ENCODE measurements around the gene ABCA9.
"Not testable (repeated sequence)": the region's sequence is repeated elsewhere in the genome, so short reads cannot be mapped to it uniquely, and the experiment has no call there.

ABCA9 gene

DNA sequence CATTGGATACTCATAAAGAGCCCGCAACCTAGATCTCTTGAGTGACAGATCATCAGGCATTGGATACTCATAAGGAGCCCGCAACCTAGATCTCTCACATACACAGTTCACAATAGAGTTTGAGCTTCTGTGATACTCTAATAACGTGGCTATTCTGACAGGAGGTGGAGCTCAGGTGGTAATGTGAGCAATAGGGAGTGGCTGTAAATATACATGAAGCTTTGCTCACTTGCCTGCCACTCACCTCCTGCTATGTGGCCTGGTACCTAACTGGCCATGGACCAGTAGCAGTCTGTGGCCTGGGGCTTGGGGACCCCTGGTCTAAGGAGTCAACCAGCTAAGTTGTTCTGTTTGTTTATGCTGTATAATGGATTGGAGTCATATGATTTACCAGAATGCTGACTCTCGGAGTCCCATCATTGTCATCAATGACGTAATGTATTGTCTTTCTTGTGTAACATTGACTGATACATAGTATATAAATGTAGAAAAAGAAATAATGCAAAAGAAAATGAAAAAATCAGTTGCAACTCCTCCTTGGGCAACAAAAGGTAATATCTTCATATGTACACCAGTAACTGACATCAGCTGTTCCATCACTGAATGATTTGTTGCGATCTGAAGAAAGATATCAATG is 17.5 kb downstream of the ABCA9 start:
- DNase-seq (ENCODE audit: low read depth, low spot score), result no peak

DNA sequence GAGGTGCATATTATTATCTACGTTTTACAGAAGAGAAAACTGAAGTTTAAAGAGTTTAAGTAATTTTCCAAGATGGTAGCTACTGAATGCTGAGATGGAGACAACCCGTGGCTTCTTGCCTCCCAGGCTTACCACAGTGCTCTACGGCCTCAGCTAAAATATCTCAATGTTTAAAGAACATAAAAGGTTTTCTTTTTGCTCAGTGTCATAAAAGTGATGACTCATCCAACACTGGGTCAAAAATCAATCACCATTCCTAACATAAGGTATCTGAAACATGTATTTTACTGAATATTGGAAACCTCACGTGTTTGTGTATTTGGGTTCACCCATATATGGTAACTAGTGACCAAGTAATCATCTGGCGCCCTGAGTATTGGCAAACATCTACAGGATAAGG is 18.4 kb downstream of the ABCA9 start:
- no peak for DNase-seq (ENCODE audit: low read depth, low spot score)

DNA sequence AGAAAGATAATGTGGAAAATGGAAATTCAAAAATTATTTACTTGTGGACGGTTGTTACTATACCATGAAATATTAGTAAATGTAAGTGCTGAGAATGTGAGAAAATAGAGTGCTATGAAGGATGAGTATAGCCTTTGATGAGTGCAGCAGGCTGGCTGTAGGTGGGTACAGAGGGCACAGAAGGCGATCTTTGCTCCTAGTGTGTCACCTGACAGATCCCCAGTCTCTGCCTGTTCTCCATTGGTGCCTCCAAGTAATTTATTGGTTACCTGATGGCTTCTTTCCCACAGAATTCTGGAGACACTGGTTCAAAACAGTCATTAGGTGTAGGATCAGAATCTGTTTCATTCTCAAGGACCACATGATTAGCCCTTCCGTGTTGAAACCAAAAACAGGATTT is 28.9 kb downstream of the ABCA9 start:
- no peak for DNase-seq (ENCODE audit: low read depth, low spot score)

DNA sequence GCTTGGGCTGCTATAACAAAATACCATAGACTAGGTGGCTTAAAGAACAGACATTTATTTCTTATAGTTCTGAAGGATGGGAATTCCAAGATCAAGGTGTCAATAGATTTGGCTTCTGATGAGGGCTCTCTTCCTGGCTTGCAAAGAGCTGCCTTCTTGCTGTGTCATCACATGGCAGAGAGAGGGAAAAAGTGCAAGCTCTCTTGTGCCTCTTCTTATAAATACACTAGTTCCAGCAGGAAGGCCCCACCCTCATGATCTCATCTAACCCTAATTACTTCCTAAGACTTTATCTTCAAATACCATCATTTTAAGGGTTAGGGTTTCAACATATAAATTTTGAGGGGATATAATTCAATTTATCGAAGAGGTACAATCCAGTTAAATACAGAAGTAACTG is 30.6 kb downstream of the ABCA9 start:
- DNase-seq (ENCODE audit: low read depth, low spot score), result no peak

DNA sequence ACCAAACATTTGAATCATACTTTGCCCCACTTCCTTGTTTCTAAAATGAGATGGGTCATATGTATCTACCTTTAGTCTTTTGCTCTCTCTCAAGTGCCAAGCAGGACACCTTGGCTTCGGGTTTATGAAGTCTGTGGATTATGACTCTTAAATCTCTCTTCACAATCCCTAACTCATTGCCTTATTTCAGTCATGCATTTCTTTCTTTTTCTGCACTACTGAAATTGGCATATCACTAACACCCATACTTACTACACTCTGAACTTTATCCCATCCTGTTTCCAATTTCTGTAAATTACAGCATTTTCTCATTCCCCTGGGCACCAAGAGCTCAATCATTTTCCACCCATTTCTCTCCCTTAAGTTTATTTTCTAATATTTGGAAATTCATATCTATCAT is 42.0 kb downstream of the ABCA9 start:
- DNase-seq (ENCODE audit: low read depth, low spot score), result no peak

DNA sequence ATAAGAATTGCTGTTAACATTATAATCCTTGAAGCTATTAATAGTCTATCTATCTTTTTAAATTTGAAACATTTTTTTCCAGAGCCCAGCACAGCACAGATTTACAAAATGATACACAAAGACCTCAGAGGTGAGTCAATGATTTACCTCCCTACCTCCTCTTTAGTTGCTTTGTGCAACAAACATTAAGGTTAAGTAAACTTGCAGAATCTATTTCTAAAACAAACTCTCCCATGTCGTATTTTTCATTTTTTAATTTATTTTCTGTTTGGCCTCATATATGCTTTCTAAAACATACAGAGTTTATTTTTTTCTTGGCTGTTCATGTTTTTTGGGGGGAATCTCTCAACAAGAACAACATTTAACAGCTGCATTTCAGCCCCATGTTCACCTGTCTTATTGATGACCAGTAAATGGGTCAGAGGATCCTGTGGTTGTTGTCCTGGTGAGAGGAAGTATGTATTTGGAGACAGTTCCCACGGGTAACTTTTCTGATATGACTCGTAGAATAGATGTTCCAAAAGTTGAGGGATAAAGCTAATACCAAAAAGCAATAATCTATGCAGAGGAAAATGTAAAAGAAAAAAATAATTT is 42.6 kb downstream of the ABCA9 start:
- DNase-seq (ENCODE audit: low read depth, low spot score), result no peak

DNA sequence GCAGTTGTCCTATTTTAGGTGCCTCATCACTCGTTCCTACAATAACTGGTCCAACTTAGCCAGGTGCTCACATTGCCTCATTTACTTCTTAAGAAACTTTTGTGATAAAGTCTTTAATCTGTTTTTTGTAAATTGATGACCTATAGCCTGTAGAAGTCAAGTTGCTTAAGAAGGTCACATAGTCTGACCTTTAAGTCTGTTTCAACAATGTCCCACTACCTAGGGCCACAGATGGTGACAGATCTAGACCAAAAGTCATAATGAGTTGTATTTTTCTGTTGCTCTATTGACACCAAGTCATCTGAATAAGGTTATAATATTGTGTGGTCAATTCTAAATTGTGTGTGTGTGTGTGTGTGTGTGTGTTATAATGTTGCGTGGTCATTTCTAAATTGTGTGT is 45.1 kb downstream of the ABCA9 start:
- DNase-seq (ENCODE audit: low read depth, low spot score), result no peak

DNA sequence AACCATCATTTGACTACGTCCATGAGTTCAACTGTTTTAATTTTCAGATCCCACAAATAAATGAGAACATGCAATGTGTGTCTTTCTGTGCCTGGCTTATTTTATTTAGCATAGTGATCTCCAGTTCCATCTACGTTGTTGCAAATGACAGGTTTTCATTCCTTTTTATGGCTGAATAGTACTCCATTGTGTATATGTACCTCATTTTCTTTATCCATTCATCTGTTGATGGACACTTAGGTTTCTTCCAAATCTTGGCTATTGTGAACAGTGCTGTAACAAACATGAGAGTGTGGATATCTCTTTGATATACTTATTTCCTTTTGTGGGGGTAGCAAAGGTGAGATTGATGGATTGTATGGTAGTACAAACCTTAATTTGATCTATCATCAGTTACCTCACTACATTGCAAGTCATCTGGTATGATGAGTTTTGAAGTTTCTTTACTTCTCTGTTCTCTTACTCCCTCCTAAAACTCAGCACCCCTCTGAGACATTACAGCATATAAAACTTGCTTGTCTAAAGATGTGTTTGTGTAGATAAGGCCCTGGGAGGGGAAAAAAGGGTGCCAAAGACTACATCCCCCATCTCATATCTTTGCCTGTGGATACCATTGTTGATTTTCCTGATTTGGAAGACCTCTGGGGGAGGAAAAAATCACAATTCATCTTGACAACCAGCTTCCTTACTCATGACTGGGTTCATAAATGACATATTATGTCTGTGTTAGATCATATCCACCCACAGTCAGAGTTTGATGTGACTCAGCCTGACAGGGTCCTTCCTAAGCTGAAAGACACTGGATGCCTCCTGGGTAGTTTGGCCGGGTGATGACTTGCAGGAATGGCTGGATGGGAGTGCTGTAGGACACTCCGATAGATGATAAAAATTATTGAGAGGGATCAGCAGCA is 47.6 kb downstream of the ABCA9 start:
- DNase-seq (ENCODE audit: low read depth, low spot score), result no peak

DNA sequence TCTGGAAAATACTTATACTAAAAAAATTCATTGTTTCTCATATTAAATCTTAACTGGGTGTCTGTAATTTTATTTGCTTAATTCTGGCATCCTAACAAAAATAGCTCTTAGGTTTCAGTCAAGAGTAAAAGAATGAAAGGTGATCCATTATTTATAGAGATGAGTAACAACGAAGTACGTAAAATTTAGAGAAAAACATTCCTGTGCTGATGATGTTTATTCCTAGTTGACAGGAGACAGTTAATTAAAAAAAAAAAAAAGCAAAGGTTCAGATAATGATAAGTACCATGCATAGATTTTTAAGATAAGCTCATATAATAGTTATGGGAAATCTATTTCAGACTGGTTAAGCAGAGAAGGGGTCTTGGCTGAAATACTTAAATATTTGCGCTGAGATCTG is 50.8 kb downstream of the ABCA9 start:
- DNase-seq (ENCODE audit: low read depth, low spot score), result no peak

DNA sequence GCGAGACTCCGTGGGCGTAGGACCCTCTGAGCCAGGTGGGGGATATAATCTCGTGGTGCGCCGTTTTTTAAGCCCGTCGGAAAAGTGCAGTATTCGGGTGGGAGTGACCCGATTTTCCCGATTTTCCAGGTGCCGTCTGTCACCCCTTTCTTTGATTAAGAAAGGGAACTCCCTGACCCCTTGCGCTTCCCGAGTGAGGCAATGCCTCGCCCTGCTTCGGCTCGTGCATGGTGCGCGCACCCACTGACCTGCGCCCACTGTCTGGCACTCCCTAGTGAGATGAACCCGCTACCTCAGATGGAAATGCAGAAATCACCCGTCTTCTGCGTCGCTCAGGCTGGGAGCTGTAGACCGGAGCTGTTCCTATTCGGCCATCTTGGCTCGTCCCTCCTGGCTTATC is 56.0 kb downstream of the ABCA9 start:
- not testable (repeated sequence) for DNase-seq (ENCODE audit: low read depth, low spot score)

DNA sequence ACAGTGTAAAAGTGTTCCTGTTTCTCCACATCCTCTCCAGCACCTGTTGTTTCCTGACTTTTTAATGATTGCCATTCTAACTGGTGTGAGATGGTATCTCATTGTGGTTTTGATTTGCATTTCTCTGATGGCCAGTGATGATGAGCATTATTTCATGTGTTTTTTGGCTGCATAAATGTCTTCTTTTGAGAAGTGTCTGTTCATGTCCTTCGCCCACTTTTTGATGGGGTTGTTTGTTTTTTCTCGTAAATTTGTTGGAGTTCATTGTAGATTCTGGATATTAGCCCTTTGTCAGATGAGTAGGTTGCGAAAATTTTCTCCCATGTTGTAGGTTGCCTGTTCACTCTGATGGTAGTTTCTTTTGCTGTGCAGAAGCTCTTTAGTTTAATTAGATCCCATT is 61.0 kb downstream of the ABCA9 start:
- DNase-seq (ENCODE audit: low read depth, low spot score), result not testable (repeated sequence)

DNA sequence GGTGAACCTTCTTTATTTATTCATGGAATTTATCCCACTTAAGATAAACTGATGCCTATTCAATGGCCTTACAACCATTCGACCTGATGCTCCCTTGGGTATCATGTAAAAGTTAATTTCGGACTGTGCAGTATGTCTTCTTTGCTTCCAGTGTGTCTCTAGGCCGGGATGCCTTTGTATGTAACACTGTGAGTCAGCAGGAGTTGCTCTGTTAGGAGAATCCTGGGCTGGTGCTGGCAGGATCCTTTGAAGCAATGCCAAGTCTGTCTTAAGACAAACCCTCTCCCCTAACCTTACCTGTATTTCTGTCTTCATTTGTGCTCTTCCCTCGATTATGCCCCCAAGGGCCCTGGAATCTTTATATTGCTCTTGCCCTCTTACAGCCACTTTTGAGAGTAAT is 67.6 kb downstream of the ABCA9 start:
- DNase-seq (ENCODE audit: low read depth, low spot score), result no peak

DNA sequence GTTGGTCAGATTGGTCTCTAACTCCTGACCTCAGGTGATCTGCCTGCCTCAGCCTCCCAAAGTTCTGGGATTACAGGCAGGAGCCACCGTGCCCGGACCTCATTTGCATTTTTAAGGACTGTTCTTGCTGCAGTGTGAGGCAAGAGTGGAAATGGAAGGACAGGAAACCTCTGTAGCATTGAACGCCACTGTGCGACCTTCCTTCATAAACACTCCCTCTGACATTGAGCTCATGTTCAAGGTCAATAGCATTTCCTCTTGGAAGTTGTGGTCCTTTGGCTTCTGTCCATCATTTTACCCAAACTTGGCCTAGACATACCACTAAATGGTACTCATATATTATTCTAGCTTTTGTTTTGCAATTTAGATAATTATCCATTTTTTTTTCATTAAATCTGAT is 72.8 kb downstream of the ABCA9 start:
- DNase-seq (ENCODE audit: low read depth, low spot score), result no peak

DNA sequence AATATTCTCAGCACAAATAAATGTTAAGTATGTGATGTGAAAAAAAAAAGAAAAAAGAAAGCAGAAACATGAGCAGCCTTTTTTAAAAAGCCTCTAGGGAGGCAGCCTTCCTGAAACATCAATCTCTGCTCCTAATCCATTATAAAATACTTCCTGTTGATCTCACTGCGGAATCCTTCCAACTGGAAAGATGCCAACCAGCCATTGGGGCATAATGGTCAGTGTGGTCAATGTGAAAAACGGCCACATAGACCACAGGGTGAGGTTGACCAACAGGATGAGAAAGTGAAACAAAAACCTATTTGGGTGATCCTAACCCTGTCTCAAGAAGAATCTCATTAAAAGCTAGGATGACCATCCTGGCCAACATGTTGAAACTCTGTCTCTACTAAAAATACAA is 79.4 kb downstream of the ABCA9 start:
- no peak for DNase-seq (ENCODE audit: low read depth, low spot score)

DNA sequence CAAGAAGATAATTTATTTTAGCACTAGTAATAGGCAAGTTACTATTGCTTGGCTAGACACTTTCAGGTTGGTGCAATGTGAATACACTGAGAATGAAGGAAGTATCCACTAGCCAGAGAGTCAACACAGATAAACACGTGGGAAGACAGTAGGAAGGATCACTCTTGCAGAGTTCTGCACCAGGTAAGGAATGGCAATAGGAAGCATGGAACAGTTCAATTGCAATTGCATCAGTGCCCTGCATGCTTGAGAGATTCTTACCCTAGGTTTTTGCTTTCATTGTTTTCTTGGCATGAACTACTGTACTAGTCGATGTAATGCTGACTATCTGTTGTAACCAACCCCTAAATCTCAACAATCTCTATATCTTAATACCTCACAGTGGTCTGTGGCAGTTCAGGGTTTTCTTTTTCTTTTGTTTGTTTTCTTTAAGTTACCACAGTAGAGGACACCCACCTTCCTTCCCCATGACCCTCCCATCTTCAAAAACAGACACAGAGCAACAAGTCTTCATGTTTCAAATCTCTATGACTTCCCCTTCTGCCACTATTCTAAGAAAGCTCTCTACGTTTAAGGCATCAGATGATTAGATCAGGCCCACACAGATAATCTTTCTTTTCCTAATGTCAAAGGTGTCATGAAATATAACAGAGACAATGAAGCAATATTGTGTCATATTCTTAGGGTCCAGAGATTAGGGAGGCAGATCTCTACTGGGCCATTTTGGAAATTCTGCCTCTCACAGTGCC is 87.5 kb downstream of the ABCA9 start:
- no peak for DNase-seq (ENCODE audit: low read depth, low spot score)

DNA sequence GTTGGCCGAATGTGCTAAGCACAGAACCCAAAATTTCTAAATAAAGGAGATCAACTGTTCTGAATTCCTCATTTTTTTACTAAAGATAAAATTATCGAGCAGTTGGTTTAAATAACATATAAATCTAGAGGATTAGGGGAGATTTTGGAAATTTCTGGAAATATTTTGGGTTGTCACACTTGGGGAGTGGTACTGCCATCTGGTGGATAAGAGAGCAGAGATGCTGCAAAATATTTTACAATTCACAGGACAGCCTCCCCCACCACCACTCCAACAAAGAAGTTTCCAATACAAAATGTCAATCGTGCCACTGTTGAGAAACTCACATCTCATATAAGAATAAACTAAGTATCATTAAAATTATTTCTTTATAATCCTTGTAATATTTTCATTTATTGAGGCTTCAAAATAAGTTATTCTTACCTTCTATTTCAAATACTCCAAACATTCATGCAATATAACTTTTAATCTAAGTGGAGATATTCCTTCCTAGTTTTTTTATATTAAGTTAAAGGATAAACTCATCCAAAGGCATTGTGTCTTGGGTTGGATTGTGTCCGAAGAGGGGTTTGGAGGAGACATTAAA is 88.5 kb downstream of the ABCA9 start:
- no peak for DNase-seq (ENCODE audit: low read depth, low spot score)

DNA sequence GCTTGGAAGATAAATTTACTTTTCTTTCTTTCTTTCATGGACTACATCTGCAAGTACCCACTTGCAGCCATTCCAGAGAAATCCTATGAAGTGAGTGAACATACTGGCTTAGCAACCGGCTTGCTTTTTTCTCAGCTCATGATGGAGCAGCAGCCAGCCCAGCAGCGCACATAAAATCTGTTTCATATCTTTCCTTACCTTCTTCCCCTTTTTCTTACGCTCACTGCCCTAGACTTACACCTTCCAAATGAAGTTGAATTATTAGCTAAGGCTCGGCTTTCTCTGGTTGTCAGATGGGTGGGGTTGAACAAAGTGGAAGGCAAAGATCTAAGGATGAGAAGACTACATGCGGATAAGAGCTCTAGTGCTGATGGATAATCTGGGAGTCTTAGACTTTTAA is 91.6 kb downstream of the ABCA9 start:
- DNase-seq (ENCODE audit: low read depth, low spot score), result no peak

DNA sequence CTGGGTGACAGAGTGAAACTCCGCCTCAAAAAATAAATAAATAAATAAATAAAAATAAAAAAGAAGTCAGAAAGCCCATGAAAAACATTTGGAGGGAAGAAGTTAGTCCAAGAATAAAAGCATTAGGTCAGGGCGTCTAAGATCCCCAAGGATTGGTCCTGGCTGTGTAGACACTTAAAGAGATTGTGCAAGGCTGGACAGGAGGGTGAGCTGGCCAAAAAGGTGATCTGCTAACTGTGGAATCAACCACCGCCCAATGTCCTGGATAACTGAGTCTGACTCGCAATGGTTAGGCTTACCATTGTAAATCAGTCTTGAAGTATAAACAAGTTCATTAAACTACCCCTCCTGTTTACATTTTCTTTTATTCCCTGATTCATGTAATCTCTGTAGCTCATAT is 96.8 kb downstream of the ABCA9 start:
- DNase-seq (ENCODE audit: low read depth, low spot score), result no peak

DNA sequence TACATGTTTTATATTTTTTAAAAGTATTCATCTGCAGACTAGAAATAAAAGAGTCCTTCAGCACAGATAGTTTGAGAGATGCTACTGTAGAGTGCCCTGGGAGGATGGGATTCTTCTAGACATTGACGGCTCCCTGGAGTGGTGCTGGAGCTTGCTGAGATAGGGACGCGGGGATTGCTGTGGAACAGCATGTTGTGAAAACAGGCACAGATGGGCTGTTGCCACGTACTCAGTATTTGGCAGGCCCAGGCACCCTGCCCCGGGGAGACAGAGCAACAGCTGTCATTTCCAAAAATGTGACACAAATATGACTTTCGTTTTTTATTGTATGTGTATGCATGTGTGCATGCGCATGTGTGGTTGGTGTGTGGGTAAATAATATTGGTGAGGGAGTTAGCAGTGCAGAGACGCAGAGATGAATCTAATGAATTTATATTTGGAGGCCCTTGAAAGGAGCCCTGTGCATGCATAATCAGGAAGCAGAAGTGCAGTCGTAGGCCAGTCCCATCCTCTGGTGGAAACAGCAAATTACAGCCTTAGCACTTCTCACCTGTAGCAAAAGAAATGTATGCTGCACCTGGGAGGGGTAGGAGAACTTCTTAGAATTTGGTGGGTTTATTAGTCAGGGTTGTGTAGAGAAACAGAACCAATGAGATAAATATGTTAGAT is 99.4 kb downstream of the ABCA9 start:
- DNase-seq (ENCODE audit: low read depth, low spot score), result no peak

DNA sequence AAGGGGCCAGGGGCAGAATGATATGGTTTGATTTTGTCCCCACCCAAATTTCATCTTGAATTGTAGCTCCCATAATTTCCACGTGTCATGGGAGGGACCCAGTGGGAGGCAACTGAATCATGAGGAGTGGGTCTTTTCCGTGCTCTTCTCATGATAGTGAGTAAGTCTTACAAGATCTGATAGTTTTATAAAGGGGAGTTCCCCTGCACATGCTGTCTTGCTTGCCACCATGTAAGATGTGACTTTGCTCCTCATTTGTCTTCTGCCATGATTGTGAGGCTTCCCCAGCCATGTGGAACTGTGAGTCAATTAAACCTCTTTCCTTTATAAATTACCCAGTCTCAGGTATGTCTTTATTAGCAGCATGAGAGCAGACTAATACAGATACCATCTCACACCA is 101.6 kb downstream of the ABCA9 start:
- DNase-seq (ENCODE audit: low read depth, low spot score), result not testable (repeated sequence)

DNA sequence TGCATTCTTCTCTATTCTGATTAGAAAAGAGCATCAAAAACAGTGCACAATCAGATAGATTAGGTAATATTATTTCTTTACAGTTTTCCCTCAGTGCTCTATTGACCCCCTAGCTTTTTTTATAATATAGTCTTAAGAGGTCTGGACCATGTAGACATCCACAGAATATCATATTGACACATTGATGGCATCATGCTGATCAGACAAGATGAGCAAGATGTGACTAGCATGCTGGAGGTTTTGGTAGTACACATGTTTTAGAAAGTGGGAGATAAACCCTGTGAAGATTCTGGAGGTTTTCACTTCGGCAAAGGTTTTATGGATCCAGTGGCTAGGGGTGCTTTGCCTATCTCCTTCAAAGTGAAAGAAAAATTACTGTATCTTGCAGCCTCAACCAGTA is 102.8 kb downstream of the ABCA9 start:
- no peak for DNase-seq (ENCODE audit: low read depth, low spot score)
